MM.1S (cell line): ENCODE results near the gene ANO2.

Source experiments
- CTCF ChIP-seq: fragments of 300-600 bp; sonication (generic); IDR thresholded peaks from 2 replicates; pipeline ENCODE4 v1.5.1; 2016; ENCODE audit warnings: antibody characterized with exemption, low read length, mixed read lengths
- EZH2phosphoT487 ChIP-seq: fragments of 300-600 bp; sonication (generic); IDR thresholded peaks from 2 replicates; pipeline ENCODE4 v1.6.1; 2018; ENCODE audit warnings: antibody characterized with exemption, low read length

GRCh38 chr12:5586201-5586600 is 358.9 kb downstream of the ANO2 start:
- no peak for TF ChIP-seq CTCF
- TF ChIP-seq EZH2phosphoT487 = no peak
